Gastrocnemius medialis (tissue), 4 donors: ENCODE measurements around the gene SPON1.

Experiments
- POLR2A ChIP-seq, 2 donors: fragments of 450-650 bp; IDR thresholded peaks; one replicate each; pipeline ENCODE4 v1.6.1; 2017; ENCODE audit warnings: antibody characterized with exemption in 2 of 2, mild to moderate bottlenecking in 2 of 2, moderate library complexity in 2 of 2
- TF ChIP-seq, protein P1 (sequence below), 5 experiments: fragments of 450-650 bp in 3 of 5; fragments of 200-600 bp in 2 of 5; sonication (generic) in 2 of 5; IDR thresholded peaks in 4 of 5; conservative IDR thresholded peaks in 1 of 5; 1 replicate in 4 of 5; 2 replicates in 1 of 5; pipeline ENCODE4 v1.5.1; 2016 to 2019; ENCODE audit warnings: antibody characterized with exemption in 5 of 5, mild to moderate bottlenecking in 3 of 5, moderate library complexity in 3 of 5

GRCh38 chr11:14225666-14226065 lies 263.1 kb downstream of the SPON1 start:
- TF ChIP-seq, protein P1, sequence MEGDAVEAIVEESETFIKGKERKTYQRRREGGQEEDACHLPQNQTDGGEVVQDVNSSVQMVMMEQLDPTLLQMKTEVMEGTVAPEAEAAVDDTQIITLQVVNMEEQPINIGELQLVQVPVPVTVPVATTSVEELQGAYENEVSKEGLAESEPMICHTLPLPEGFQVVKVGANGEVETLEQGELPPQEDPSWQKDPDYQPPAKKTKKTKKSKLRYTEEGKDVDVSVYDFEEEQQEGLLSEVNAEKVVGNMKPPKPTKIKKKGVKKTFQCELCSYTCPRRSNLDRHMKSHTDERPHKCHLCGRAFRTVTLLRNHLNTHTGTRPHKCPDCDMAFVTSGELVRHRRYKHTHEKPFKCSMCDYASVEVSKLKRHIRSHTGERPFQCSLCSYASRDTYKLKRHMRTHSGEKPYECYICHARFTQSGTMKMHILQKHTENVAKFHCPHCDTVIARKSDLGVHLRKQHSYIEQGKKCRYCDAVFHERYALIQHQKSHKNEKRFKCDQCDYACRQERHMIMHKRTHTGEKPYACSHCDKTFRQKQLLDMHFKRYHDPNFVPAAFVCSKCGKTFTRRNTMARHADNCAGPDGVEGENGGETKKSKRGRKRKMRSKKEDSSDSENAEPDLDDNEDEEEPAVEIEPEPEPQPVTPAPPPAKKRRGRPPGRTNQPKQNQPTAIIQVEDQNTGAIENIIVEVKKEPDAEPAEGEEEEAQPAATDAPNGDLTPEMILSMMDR (IDR thresholded peaks at IDR 0.05 in 4 of 5, conservative IDR thresholded peaks at IDR 0.05 in 1 of 5) = no peak
- no peak for TF ChIP-seq POLR2A (IDR thresholded peaks at IDR 0.05)
